ENCODE results near the gene SLC16A4.
"Not testable (repeated sequence)": the region's sequence is repeated elsewhere in the genome, so short reads cannot be mapped to it uniquely, and the experiment has no call there.

The SLC16A4 gene

GRCh38 chr1:110420874-110421793, 30.3 kb upstream of the SLC16A4 start:
- TF ChIP-seq, protein P1, sequence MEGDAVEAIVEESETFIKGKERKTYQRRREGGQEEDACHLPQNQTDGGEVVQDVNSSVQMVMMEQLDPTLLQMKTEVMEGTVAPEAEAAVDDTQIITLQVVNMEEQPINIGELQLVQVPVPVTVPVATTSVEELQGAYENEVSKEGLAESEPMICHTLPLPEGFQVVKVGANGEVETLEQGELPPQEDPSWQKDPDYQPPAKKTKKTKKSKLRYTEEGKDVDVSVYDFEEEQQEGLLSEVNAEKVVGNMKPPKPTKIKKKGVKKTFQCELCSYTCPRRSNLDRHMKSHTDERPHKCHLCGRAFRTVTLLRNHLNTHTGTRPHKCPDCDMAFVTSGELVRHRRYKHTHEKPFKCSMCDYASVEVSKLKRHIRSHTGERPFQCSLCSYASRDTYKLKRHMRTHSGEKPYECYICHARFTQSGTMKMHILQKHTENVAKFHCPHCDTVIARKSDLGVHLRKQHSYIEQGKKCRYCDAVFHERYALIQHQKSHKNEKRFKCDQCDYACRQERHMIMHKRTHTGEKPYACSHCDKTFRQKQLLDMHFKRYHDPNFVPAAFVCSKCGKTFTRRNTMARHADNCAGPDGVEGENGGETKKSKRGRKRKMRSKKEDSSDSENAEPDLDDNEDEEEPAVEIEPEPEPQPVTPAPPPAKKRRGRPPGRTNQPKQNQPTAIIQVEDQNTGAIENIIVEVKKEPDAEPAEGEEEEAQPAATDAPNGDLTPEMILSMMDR (IDR thresholded peaks at IDR 0.05; ENCODE audit: low read depth, low read length, missing control alignments): no peak
- H3K4me3 ChIP-seq (ENCODE audit: low read depth, low read length): no peak overlapping the region

DNA sequence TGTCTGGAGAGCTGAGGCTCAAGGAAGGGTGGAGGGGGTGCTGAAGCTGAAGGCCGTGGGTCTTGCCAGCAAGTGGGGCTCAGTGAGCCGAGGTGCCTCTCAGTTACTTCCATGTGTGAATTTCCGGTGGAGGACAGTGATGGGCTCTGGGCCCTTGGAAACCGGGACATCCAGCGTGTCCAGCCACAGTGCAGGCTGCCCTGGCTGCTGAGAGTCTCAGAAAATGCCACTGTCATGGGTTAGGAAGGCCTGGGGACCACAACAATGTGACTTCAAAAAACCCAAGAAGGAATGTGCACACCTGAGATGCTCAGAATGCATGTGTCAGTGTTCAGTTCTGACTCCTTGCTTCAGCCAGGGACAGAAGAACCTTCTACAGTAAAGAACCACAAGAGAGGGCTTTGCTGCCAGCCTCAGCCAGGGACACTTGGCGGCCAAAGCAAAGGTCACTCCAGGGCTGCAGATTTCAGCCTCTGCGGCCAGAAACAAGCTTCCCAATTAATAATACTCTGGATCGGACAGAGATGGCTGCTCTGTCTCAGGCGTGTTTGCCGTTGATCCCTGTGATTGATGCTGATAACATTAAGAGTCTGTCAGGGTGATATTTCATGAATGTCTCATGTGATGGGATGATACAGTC, 29.3 kb upstream of the SLC16A4 start:
- TF ChIP-seq, protein P1 (IDR thresholded peaks at IDR 0.05; ENCODE audit: low read depth, low read length, missing control alignments): no peak
- no peak for DNase-seq (ENCODE audit: low read depth)
- H3K4me3 ChIP-seq (ENCODE audit: low read depth, low read length): no peak overlapping the region

More at GRCh38 chr1:110420874-110421793, 30.3 kb upstream of the SLC16A4 start:
- no peak for DNase-seq (ENCODE audit: low read depth)

GRCh38 chr1:110418729-110419128, 27.9 kb upstream of the SLC16A4 start:
- TF ChIP-seq, protein P1 (IDR thresholded peaks at IDR 0.05; ENCODE audit: low read depth, low read length, missing control alignments): no peak
- DNase-seq (ENCODE audit: low read depth): no peak
- H3K4me3 ChIP-seq (ENCODE audit: low read depth, low read length): no peak overlapping the region

DNA sequence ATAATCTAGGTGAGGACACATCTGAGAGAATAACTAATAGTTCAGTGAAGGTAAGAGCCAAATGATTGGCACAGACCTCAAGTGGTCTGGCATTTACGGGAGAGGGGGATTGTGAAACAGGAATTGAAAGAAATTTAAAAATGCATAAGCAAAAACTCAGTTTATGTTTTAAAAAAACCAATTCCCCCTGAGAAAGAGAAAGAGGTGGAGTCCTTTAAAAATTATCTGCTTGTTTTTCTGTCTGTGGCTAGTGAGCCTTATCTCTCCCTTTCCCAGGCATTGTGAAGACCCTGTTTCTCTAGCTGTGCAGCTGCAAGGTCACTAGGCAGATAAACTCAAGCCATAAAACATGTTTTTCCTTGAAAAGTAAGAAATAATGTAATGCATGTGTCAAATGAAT, 22.2 kb upstream of the SLC16A4 start:
- not testable (repeated sequence) for DNase-seq (ENCODE audit: low read depth); H3K4me3 ChIP-seq (ENCODE audit: low read depth, low read length)

- DNase-seq (ENCODE audit: low read depth): peak; percentile 30
- TF ChIP-seq, protein P1 (IDR thresholded peaks at IDR 0.05; ENCODE audit: low read depth, low read length, missing control alignments): peak; percentile 87
- H3K4me3 ChIP-seq (ENCODE audit: low read depth, low read length): no peak overlapping the region
Measured at GRCh38 chr1:110412576-110412975, 21.8 kb upstream of the SLC16A4 start.

DNA sequence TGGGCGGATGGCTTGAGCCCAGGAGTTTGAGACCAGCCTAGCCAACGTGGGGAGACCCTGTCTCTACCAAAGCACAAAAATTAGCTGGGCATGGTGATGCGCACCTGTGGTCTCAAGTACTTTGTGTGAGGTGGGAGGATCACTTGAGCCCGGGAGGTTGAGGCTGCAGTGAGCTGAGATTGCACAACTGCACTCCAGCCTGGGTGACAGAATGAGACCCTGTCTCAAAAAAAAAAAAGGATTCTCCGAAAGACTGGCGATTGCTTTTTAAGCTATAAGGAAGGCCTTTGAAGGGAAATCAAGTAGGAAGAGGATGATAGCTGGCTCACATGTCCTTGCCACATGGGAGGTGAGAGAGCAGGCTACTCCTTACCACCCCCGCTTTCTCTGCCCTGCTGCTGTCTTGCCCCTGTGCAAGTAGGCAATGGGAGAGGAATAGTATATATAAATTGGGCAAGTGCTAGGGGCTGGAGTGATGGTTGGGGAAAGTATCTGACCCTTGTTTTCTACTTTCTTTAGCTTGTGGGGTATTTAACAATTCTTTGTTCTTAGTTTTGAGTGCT, 20.4 kb upstream of the SLC16A4 start:
- no peak for DNase-seq (ENCODE audit: low read depth)
- TF ChIP-seq, protein P1 (IDR thresholded peaks at IDR 0.05; ENCODE audit: low read depth, low read length, missing control alignments): no peak
- no peak overlapping the region for H3K4me3 ChIP-seq (ENCODE audit: low read depth, low read length)

GRCh38 chr1:110409316-110409715, 18.5 kb upstream of the SLC16A4 start:
- TF ChIP-seq, protein P1 (IDR thresholded peaks at IDR 0.05; ENCODE audit: low read depth, low read length, missing control alignments): no peak
- H3K4me3 ChIP-seq (ENCODE audit: low read depth, low read length): no peak overlapping the region
- DNase-seq (ENCODE audit: low read depth): no peak
